Hippocampal formation (tissue), 2 donors: Measurements from ENCODE around the gene TTBK2.
"Not testable (repeated sequence)": the region's sequence is repeated elsewhere in the genome, so short reads cannot be mapped to it uniquely, and the experiment has no call there.

Experiments used
- DNase-seq, 2 donors: peaks; one replicate each; lab custom pipeline; 2025; lab: John Stamatoyannopoulos, UW

The TTBK2 gene

DNA sequence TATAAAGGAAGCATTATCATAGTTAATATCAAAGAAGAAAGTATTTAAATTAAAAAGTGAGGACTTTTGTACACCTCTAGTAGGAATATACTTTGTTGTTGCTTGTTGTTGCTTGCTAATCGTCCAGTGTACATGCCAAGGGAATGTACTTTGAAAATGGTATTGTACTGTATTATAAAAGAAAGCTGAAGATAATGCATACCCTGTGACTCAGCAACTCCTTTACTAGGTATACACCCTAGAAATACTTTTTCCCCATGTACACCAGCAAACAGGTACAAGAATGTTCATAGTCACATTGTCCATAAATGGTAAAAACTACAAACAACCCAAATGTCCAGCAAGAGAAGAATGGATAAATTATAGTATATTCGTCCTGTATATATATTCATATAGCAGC is 12.0 kb downstream of the TTBK2 start:
- DNase-seq, result no peak

DNA sequence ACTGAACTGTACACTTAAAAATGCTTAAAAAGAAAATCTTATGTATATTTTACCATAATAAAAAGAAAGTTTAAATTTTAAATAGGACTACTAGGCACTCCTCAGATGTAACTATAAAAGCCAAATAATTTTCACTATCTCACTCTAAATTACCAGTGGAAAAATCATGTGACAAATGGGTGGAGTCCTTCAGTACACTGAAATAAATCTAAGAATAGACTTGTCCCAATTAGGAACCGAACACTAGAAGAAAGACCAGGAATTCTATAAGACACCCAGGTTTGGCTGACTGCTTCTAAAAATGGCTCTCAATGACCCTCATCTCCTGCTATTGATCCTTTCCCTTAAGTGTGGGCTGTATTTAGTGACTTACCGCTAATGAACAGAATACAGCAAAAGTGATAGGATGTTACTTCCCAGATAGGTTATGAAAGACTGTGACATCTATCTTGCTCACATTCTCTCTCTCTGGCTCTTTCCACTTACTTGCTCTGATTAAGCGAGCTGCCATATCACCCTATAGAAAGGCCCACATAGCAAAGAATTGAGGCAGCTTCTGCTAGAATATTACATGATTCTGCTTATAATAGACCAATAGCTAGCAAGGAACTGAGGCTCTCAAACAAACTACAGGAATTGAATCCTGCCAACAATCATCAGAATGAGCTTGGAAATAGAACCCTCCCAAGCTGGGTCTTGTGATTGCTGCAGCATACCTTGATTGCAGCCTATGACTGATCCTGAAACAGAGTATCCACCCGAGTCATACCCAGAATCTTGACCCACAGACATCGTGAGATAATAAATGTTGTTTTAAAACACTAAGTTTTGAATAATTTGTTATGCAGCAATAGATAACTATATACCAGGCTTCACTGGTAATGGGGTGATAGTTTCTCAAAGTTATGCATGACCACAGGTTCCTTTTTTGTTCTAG is 16.9 kb downstream of the TTBK2 start:
- no peak for DNase-seq

DNA sequence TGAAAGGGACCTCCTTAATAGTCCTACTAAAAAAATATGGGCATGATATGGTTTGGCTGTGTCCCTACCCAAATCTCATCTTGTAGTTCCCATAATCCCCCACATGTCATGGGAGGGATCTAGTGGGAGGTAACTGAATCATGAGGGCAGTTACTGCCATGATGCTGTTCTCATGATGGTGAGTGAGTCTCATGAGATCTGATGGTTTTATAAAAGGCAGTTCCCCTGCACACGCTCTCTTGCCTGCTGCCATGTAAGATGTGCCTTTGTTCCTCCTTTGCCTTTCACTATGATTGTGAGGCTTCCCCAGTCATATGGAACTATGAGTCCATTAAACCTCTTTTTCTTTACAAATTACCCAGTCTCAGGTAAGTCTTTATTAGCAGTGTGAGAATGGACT is 26.7 kb downstream of the TTBK2 start:
- not testable (repeated sequence) for DNase-seq

DNA sequence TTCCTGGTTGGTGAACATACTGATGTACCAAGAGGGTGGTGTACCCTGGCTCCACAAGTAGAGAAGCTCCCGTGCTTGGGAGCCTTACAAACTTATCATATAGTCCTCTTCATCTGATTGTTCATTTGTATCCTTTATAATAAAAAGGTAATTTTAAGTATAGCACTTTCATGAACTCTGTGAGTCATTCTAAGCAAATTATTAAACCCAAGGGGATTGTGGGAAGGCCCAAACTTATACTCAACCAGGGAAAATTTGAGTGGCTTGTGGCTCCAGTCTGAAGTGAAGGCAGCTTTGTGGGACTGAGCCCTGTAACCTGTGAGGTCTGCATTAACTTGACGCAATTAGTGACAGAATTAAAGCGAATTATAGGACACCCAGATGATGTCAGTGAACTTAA is 29.0 kb downstream of the TTBK2 start:
- no peak for DNase-seq

DNA sequence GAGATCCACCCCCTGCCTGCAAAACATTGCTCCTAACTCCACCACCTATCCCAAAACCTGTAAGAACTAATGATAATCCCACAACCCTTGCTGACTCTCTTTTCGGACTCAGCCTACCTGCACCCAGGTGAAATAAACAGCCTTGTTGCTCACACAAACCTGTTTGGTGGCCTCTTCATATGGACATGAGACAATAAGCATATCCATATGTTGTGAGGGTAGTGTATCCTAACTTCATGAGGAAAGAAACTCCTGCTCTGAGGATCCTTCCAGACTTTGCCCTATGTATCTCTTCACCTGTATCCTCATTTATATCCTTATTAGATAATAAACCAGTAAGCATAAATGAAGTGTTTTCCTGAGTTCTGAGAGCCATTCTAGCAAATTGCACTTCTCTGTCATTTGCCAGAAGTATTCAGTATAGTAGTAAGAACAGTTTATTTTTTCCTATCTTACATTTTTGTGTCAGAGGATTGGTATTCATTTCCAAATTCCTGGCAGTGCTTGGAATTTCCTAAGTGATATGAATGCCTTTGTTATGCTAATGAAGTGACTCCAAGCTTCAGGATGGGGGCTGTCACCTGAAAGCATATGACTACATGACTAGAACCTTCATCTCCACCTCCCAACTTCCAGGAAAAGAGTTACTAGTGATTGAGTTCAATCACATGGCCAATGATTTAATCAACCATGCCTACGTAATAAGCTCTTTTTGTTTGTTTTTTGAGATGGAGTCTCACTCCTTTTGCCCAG is 30.2 kb downstream of the TTBK2 start:
- DNase-seq, result no peak

DNA sequence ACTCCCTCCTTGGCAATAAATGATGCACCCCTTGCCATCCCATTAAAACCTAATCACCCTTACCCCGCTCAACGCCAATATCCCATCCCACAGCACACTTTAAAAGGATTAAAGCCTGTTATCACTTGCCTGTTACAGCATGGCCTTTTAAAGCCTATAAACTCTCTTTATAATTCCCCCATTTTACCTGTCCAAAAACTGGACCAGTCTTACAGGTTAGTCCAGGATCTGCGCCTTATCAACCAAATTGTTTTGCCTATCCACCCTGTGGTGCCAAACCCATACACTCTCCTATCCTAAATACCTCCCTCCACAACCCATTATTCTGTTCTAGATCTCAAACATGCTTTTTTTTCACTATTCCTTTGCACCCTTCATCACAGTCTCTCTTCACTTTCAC is 33.2 kb downstream of the TTBK2 start:
- DNase-seq, result not testable (repeated sequence)

DNA sequence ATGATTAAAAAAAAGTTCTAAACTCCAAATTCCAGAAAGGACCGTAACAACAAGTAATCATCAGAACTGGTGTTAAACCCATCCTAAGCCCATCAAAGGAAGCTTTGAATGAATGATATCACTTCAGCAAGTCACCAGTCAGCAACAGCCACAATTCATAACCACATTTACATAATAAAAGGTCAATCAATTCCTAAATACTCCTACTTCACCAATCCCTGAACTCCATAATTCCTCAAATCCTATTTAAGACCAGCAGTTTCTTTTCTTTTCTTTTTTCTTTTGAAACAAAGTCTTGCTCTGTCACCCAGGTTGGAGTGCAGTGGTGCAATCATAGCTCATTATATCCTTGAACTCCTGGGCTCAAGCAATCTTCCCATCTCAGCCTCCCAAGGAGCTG is 40.5 kb downstream of the TTBK2 start:
- DNase-seq, result no peak

DNA sequence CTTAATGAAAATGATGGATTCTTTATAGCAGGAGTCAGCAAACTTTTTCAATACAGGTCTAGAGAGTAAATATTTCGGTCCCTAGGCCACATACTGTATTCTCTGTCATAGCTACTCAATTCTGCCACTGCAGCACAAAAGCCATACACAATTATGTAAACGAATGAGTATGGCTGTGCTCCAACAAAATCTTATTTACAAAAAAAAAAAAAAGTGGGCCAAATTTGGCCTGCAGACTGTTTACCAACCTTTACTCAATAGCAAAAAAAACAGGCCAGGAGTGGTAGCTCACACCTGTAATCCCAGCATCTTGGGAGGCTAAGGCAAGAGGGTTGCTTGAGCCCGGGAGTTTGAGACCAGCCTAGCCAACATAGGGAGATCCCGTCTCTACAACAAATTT is 41.1 kb downstream of the TTBK2 start:
- DNase-seq, result no peak

DNA sequence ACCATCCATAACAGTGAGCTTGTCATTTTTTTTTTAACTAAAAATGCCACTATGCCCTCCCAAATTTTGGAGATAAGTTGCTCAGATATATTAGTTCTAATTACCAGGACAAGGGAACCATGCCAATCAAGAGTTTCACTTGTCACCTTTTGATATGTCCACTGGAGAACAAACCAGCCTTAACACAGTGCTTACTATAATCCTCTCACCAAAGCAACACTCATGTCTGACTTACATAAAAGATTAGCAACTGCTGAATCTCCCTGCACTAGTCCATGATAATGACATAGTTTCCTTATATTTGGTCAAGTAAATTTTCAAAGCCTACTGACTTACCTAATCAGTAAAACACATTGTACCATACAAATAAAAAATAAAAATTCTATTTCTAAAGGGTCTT is 44.4 kb downstream of the TTBK2 start:
- DNase-seq, result no peak

DNA sequence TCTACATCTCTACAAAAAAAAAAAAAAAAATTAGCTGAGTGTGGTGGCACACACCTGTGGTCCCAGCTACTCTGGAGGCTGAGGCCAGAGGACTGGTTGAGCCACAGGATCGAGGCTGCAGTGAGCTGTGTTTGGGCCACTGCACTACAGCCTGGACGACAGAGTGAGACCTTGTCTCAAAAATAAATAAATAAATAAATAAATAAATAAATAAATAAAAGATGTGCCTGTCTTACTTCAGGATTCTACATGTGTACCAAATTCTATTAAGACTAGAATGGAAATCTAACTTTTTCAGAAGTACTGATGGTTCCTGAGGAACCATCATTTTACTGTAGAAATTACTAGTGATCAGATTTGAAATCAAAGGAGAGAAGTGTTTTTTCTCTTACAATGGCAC is 51.9 kb downstream of the TTBK2 start:
- no peak for DNase-seq

DNA sequence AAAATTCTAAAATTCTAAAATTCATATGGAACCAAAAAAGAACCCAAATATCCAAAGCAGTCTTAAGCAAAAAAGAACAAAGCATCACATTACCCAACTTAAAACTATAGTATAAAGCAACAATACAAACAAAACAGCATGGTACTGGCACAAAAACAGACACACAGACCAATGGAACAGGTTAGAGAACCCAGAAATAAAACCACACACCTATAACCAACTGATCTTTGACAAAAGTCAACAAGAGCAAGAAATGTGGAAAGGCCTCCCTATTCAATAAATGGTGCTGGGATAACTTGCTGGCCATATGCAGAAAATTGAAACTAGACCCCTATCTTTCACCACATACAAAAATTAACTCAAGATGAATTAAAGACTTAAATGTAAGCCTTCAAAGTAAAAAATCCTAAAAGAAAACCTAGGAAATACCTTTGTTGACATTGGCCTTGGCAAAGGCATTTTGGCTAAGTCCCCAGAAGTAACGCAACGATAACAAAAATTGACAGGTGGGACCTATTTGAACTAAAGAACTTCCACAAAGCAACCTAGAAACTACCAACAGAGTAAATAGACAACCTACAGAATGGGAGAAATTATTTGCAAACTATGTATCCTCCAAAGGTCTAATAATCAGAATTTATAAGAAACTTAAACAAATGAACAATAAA is 56.9 kb downstream of the TTBK2 start:
- DNase-seq, result no peak

DNA sequence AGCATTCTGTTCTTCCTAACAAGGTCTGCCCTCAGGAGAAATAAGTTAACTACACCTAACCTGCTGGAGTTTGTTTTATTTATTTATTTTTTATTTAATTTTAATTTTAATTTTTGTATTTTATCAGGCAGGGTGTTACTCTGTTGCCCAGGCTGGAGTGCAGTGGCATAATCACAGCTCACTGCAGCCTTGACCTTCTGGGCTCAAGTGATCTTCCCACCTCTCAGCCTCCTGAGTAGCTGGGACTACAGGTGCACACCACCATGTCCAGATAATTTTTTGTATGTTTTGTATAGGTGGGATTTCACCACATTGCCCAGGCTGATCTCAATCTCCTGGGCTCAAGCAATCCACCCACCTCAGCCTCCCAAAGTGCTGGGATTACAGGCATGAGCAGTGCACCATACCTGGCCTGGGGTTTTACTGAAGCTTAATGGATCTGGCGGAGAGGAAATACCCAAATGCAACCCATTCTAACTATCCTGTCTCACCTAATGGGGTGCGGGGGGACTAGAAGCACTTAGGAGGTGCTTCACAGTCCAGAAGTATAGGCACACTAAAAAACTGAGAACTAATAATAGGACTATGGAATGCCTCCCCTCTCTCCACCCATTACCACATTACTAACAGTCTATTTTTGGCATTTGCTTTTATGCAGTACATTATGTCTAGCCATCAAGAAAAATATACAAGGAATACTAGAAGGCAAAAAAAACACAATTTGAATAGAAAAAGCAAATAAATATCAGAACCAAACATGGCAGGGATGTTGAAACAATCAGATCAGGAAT is 61.4 kb downstream of the TTBK2 start:
- DNase-seq, result no peak

DNA sequence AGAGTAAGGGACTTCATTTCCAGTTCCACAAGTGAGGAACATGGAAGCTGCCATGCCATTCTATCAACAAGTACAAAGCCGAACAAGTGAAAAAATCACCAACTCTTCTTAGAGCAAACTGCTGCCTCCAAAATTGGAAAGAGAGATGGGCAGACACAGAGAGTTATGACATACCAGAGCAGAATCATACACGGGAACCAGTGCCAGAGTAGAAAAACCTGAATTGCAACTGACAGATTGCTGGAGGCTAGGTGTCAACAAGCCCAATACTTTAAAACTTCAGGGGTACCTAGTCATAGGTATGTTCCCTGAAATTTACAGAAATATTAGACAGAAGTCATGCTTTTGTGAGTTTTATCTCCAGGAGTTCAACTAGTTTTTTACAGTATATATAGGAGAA is 62.0 kb downstream of the TTBK2 start:
- no peak for DNase-seq

DNA sequence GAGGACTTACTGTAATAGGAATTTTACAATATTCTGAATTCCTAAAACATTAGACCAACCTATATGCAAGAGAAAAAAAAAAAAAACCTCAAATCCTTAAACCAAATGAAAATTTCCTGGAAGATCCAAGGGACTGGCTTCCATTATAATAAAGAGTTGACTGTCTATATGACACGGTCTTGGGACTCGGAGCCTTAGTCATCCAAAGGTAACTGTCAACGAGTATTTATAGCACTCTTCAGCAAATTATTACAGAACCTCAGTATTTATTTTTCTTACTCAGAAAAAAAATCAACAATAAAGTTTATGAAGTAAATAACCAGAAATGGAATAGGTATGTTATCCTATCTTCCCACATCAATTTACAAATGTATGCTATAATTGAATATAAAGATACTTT is 66.0 kb downstream of the TTBK2 start:
- no peak for DNase-seq

DNA sequence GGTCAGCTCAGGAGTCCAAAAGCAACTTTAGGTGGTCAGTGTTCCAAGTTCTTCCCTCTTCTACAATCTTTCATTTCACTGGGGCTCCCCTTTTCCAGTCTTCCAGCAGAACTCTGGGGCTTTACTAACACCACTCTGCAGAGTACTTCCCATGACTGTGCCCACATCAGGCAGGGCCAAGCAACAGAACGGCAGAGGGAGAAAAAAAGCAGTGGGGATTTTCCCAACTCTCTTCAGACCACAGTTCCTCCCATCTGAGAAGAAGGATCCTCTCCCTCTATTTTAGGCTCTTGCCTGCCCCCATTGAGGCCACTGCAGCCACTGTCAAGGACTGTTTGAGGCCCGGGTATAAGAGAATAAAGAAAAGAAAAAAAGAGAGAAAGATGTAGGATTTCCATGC is 70.7 kb downstream of the TTBK2 start:
- DNase-seq, result no peak

DNA sequence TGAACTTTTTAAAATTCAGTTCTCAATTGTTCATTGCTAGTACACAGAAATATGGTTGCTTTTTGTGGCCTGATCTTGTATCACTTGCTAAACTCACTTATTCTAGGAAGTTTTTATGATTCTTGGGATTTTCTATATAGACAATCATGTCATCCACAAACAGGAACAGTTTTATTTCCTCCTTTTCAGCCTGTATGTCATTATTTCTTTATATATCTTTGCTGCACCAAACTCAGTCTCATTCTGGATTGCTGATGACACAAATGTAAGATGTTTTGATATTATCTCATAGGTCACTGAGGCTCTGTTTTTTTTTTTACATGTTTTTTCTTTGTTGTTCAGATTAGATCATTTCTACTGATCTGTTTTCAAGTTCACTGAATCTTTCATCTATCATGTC is 71.7 kb downstream of the TTBK2 start:
- DNase-seq, result no peak

DNA sequence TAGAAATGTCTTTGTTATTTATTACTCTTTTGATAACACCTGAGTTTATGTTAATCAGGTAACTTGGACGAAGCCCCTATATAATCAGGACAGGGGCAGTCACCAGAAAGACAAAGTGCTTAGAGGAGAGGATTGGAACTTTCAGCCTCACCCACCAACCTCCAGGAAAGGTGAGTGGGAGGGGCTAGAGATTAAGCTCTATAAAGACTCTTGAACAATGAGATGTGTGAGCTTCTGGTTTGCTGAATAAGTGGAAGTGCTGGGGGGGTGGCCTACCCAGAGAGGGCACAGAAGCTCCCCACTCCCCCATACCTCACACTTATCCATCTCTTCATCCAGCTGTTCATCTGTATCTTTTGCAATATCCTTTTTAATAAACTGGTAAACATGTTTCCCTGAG is 73.9 kb downstream of the TTBK2 start:
- DNase-seq, result no peak

DNA sequence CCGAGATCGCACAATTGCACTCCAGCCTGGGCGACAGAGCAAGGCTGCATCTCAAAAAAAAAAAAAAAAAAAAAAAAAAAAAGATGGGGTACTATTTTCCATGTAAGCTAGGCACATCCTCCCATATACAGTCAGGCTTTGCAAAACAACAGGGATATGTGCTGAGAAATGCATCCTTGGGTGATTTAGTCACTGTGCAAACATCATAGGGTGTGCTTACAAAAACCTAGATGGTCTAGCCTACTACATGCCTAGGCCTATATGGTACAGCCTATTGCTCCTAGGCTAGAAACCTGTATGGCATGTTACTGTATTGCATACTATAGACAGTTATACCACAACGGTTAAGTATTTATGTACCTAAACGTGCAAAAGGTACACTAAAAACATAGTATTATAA is 75.0 kb downstream of the TTBK2 start:
- DNase-seq, result no peak

DNA sequence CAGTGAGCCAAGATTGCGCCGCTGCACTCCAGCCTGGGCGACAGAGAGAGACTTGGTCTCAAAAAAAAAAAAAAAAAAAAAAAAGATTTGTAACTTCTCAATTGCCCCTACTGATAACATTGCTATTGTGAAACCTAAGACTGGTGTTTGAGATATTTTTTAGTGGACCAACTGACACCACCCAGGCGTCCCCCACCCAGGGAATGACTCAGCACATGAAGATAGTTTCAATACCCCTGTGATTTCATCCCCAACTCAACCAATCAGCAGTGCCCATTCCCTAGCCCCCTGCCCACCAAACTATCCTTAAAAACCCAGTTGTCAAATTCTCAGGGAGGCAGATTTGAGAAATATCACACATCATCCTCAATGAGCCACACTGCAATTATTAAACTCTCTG is 76.9 kb downstream of the TTBK2 start:
- no peak for DNase-seq

DNA sequence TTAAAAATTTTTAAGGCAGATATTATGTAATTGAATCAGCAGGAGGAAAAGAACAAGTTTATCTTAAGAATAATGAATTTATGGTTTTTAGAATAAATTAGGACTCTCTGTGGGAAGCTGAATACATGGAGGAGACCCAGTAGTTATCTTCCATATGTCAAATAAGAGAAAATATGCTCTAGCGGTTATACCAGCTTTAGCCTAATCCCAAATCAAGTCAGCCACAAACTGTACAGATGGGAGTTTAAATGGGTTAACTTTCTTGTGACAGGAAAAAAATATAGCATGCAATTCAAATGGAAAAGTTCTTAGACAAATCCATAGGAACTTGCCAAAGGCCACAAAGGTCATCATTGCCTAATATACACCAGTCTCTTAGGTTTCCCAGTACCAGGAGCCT is 84.3 kb downstream of the TTBK2 start:
- peak in 1 of 2 donors; percentile 6 for DNase-seq

DNA sequence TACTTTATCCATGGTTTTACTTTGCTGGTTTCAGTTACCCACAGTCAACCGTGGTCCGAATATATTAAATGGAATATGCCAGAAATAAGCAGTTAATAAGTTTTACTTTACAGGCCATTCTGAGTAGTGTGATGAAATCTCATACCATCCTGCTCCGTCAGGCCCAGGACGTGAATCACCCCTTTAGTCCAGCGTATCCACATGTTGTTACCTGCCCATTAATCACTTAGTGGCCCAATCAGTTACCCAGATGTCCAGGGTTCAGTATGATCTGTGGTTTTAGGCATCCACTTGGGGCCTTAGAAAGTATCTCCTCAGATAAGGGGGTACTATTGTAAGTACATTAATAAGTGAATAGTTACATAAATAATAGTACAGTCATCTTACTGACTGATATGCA is 88.0 kb downstream of the TTBK2 start:
- no peak for DNase-seq
